H1 (cell line): ENCODE data around the gene GINS2. TPM values are rescaled to one million over a fixed set of nuclear protein-coding genes. Genes with fewer than 3 reads are reported as not detected.

Experiments
- ASH2L ChIP-seq: fragments of 200-600, 300-600 bp; sonication (generic); IDR thresholded peaks from one replicate; pipeline ENCODE4 v1.7.1; 2017; ENCODE audit warnings: low read length
- ATF3 ChIP-seq: IDR thresholded peaks from 2 replicates; pipeline ENCODE4 v1.6.1; 2011; ENCODE audit warnings: low read depth, mild to moderate bottlenecking, low read length; ENCODE audit not compliant: insufficient read depth
- BRCA1 ChIP-seq: IDR thresholded peaks from 2 replicates; pipeline ENCODE4 v1.6.1; 2012; ENCODE audit warnings: low read depth, low read length, improper control_type of control experiment
- CEBPB ChIP-seq: IDR thresholded peaks from 2 replicates; pipeline ENCODE4 v1.6.1; 2012; ENCODE audit warnings: low read depth, low read length
- E2F6 ChIP-seq: IDR thresholded peaks from 2 replicates; pipeline ENCODE4 v1.6.1; 2012; ENCODE audit warnings: inconsistent platforms
- EP300 ChIP-seq, 2 experiments: IDR thresholded peaks; 1 replicate in 1 of 2; 2 replicates in 1 of 2; pipeline ENCODE4 v1.6.1; 2011 to 2012; ENCODE audit warnings: low read depth in 2 of 2, low read length in 2 of 2, mild to moderate bottlenecking in 2 of 2, borderline replicate concordance in 1 of 2, inconsistent platforms in 1 of 2, moderate library complexity in 1 of 2
- NRF1 ChIP-seq: IDR thresholded peaks from 2 replicates; pipeline ENCODE4 v1.6.1; 2011; ENCODE audit warnings: mild to moderate bottlenecking, low read depth, low read length, improper control_type of control experiment
- POLR2AphosphoS5 ChIP-seq: IDR thresholded peaks from 2 replicates; pipeline ENCODE4 v1.6.1; 2011; ENCODE audit warnings: low read depth, low read length
- POU5F1 ChIP-seq: IDR thresholded peaks from 2 replicates; pipeline ENCODE4 v1.6.1; 2011; ENCODE audit warnings: low read depth, mild to moderate bottlenecking, low read length, moderate library complexity
- RBBP5 ChIP-seq: IDR thresholded peaks from 2 replicates; pipeline ENCODE4 v1.7.1; 2012; ENCODE audit warnings: low read depth, mild to moderate bottlenecking, inconsistent platforms, low read length, moderate library complexity, borderline replicate concordance
- TAF1 ChIP-seq: IDR thresholded peaks from 2 replicates; pipeline ENCODE4 v1.6.1; 2011; ENCODE audit warnings: mild to moderate bottlenecking, low read depth, low read length
- TEAD4 ChIP-seq: IDR thresholded peaks from 2 replicates; pipeline ENCODE4 v1.6.1; 2012; ENCODE audit warnings: low read depth, low read length, inconsistent platforms, mixed read lengths
- polyA plus RNA-seq, 7 experiments: library from polyadenylated mRNA; depleted of rRNA in 3 of 7; stranded (reverse) in 5 of 7; unstranded in 2 of 7; fragments of >200 nt in 5 of 7; fragments of 200-250 nt in 2 of 7; gene quantifications; 1 replicate in 5 of 7; 2 replicates in 1 of 7; 4 replicates in 1 of 7; pipeline versions ENCODE4 v1.2.1 to v1.2.3, GENCODE V29; 2011 to 2013; ENCODE audit warnings: missing spikeins in 2 of 7, mixed read lengths in 2 of 7
- total RNA-seq: library from RNA; stranded (reverse); fragmentation: NEBNext Ultra II Directional; extraction: Animal tissue kit (Norgen Biotek cat#: 25700); gene quantifications from 2 replicates; pipeline ENCODE4 v1.2.1, GENCODE V29; 2021

Gene GINS2
- total and polyA plus RNA-seq, 2 of the 8 experiments (the other 6 are each of a cell fraction or from before 2014, with no cell fraction given), result 29.4 to 59.1 TPM

GRCh38 chr16:85688586-85689284, at the start of gene GINS2 (continued):
- TF ChIP-seq E2F6 (peak; percentile 99), EP300 (IDR thresholded peaks at IDR 0.05; ENCODE audit: borderline replicate concordance in 1 of 2, low read depth in 2 of 2, low read length in 2 of 2) (no peak), CEBPB (no peak), ASH2L (no peak), POU5F1 (no peak), RBBP5 (0 out of 2 replicates have a peak, but pooled peaks have one; percentile 50), BRCA1 (no peak), NRF1 (no peak), POLR2AphosphoS5 (peak; percentile 45; the same call in 1 of the 2 replicates), ATF3 (no peak), TEAD4 (no peak), TAF1 (peak; percentile 57; the same call in 1 of the 2 replicates)
